Measurements from ENCODE around the gene TRAPPC10. TPM values are rescaled to one million over a fixed set of nuclear protein-coding genes. Genes with fewer than 3 reads are reported as not detected.
A peak's percentile ranks its signal among the peaks of the same experiment; 100 is the strongest.

TRAPPC10 gene
- total RNA-seq, 1 experiment from 2014 or later = 31.0 TPM

DNA sequence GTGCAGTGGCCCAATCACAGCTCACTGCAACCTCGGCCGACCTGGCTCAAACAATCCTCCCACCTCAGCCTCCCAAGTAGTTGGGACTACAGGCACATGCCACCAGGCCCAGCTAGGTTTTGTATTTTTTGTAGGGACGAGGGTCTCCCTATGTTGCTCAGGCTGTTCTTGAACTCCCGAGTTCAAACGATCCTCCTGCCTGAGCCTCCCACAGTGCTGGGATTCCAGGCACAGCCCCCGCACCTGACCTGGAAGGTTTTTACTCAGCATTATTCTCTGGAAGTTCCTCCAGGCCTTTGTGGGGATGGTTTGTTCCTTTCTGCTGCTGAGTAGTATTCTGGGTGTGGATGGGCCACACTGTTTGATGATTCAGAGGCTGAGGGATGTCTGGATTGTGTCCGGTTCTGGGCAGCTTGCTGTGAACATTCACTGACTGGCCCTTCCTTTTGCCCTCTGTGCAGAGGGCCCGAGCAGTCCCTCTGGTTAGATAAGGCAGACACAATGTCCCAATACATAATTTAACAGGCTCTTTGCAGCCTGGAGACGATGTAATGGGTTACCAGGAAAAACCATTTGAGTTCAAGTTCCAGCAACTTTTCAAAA, 6.0 kb upstream of the TRAPPC10 start:
- no peak for DNase-seq
- peaks cover 16% of the 10 kb centered on the region for H3K4me1 ChIP-seq
- H3K36me3 ChIP-seq = no peaks in the 10 kb centered on the region
- H3K4me3 ChIP-seq = no peak overlapping the region
- no peaks in the 10 kb centered on the region for H3K9me3 ChIP-seq (replicated peaks)
- H3K27me3 ChIP-seq = peaks cover 13% of the 10 kb centered on the region; the same call in 1 of the 2 replicates
- no peak overlapping the region for H3K27ac ChIP-seq

DNA sequence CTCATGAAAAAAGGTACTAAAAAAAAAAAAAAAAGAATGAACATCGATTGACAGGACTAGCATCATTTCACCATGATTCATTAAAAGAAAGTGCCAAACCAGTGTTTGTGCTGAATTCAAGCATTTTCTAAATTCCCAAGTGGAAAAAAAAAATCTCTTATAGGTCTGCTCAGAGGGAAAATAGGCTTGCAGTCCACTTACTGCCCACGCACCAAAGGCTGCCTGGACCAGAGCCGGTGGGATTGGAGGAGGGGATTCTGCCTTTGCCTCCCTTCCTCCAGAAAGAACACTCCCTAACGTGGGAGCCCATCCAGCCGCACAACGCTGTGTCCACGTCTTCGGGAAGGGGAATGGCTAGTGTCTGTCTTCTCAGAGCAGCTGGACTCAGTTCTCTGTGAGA, 5.5 kb upstream of the TRAPPC10 start:
- H3K27ac ChIP-seq = no peak overlapping the region
- no peaks in the 10 kb centered on the region for H3K9me3 ChIP-seq (replicated peaks)
- peaks cover 8% of the 10 kb centered on the region; the same call in 1 of the 2 replicates for H3K27me3 ChIP-seq
- no peak for DNase-seq
- no peaks in the 10 kb centered on the region for H3K36me3 ChIP-seq
- peaks cover 18% of the 10 kb centered on the region for H3K4me1 ChIP-seq
- H3K4me3 ChIP-seq = no peak overlapping the region

- Histone ChIP-seq H3K36me3 (peaks cover 2% of the 10 kb centered on the region; the same call in 1 of the 2 replicates), H3K4me3 (no peak overlapping the region), H3K9me3 (replicated peaks) (no peaks in the 10 kb centered on the region), H3K27me3 (no peaks in the 10 kb centered on the region), H3K27ac (no peak overlapping the region), H3K4me1 (peaks cover 24% of the 10 kb centered on the region)
- DNase-seq = peak; percentile 86 to 88
These were observed 1.7 kb upstream of the TRAPPC10 start for GRCh38 chr21:44010429-44010828.

DNA sequence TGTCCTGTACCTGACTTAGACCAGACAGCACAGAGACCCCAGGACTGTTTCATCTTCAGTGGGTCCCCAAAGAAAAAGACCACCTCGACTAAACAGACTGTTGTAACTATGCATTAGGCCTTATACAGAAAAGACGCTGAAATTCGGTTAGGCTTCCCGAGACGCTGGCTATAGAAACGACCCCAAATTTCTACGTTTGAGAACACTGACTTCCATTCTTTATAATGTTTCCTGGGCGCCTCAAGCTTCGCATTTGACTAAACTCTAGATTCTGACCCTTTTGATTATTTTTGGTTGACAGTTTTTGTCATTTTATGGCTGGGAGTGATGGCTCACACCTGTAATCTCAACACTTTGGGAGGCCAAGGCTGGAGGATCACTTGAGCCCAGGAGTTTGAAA, 986 bp upstream of the TRAPPC10 start:
- peak overlapping the region; percentile 89 for H3K4me3 ChIP-seq
- no peak for DNase-seq
- H3K27me3 ChIP-seq = no peaks in the 10 kb centered on the region
- peaks cover 2% of the 10 kb centered on the region; the same call in 1 of the 2 replicates for H3K36me3 ChIP-seq
- no peak overlapping the region; the same call in 1 of the 2 replicates for H3K27ac ChIP-seq
- H3K9me3 ChIP-seq (replicated peaks) = no peaks in the 10 kb centered on the region
- peaks cover 24% of the 10 kb centered on the region for H3K4me1 ChIP-seq

GRCh38 chr21:44012474-44013379, 618 bp downstream of the TRAPPC10 start:
- peaks cover 2% of the 10 kb centered on the region; the same call in 1 of the 2 replicates for H3K36me3 ChIP-seq
- H3K4me1 ChIP-seq = peaks cover 24% of the 10 kb centered on the region
- H3K4me3 ChIP-seq = peak overlapping the region; percentile 89
- peak; percentile 44 to 46 for DNase-seq
- H3K27ac ChIP-seq = peak overlapping the region; percentile 57
- H3K9me3 ChIP-seq (replicated peaks) = no peaks in the 10 kb centered on the region
- H3K27me3 ChIP-seq = no peaks in the 10 kb centered on the region

DNA sequence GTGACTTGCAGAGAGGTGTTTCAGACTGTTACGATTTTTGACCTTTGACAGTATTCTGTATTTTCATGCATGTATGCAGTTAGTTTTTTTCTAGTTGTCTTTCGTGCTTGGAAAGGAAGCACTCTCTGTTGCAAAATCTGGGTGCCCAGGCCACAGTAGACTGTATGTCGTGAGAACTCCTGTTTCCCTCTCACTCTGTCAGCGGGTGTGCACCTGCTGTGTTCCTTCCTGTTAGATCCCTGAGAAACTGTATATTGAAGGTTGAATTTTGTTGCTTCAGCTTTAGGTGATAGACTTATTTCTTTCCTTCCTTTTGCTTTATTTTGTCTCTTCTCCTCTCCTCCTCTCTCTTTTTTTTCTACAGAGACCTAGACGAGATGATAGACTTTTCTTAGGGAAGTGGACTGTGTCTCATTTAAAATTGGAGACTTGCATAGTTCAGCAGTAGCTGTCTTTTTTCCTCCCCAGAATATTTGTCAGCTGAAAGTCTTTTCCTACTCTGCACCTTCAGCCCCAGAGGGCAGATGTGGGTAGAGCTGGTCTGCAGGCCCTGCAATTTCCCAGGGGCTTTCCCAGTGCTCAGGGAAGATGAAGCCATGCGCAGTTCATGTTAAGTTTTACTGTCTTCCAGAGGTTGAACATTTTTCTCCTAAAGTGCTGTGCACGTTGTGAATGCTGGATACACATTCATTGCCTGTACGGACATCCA, 1.4 kb downstream of the TRAPPC10 start:
- Histone ChIP-seq H3K9me3 (replicated peaks) (no peaks in the 10 kb centered on the region), H3K4me3 (peak overlapping the region; percentile 89), H3K27me3 (no peaks in the 10 kb centered on the region), H3K27ac (no peak overlapping the region), H3K4me1 (peaks cover 24% of the 10 kb centered on the region), H3K36me3 (peaks cover 2% of the 10 kb centered on the region; the same call in 1 of the 2 replicates)
- peak in 1 of 2 experiments; percentile 41 for DNase-seq

GRCh38 chr21:44017601-44018000, 5.5 kb downstream of the TRAPPC10 start:
- H3K27me3 ChIP-seq = no peaks in the 10 kb centered on the region
- no peaks in the 10 kb centered on the region for H3K9me3 ChIP-seq (replicated peaks)
- H3K36me3 ChIP-seq = peaks cover 2% of the 10 kb centered on the region; the same call in 1 of the 2 replicates
- no peak overlapping the region for H3K27ac ChIP-seq
- H3K4me1 ChIP-seq = peaks cover 16% of the 10 kb centered on the region
- DNase-seq = no peak
- H3K4me3 ChIP-seq = no peak overlapping the region

GRCh38 chr21:44018127-44018526, 6.0 kb downstream of the TRAPPC10 start:
- Histone ChIP-seq H3K27me3 (no peaks in the 10 kb centered on the region), H3K27ac (no peak overlapping the region), H3K4me1 (peaks cover 15% of the 10 kb centered on the region), H3K9me3 (replicated peaks) (no peaks in the 10 kb centered on the region), H3K4me3 (no peak overlapping the region), H3K36me3 (peaks cover 2% of the 10 kb centered on the region; the same call in 1 of the 2 replicates)
- DNase-seq = no peak

DNA sequence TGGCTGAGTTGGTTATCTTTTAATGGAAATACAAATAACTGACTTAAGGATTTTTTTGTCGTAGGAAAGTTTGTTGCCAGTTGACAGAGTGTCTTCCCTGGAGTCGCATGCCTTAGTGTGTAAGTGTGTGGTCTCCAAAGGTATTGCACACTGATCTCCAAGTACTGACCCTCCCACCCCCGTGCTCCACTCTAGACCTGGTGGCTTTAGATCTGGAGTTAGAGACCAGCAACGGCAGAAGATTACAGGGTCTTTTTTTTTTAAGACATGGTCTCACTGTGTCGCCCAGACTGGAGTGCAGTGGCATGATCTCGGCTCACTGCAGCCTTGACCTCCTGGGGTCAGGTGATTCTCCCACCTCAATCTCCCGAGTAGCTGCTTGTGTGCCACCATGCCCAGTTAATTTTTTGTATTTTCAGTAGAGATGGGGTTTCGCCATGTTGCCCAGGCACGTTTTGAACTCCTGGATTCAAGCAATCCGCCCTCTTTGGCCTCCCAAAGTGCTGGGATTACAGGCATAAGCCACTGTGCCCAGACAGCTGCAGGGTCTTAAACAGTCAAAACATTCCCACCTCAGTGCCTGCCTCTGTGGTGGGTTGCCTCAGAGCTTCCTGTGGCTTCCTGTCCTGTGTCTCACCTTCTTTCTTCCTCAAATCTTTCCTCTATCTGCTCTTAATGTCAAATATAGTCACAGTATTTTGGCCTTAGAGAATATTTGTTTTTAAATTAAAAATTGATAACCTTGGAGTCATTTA, 6.9 kb downstream of the TRAPPC10 start:
- peak in 1 of 2 experiments; percentile 54 for DNase-seq
- no peak overlapping the region for H3K4me3 ChIP-seq
- H3K36me3 ChIP-seq = peaks cover 2% of the 10 kb centered on the region; the same call in 1 of the 2 replicates
- no peak overlapping the region for H3K27ac ChIP-seq
- H3K4me1 ChIP-seq = peaks cover 10% of the 10 kb centered on the region
- H3K9me3 ChIP-seq (replicated peaks) = no peaks in the 10 kb centered on the region
- no peaks in the 10 kb centered on the region for H3K27me3 ChIP-seq

- H3K4me1 ChIP-seq = peaks cover 10% of the 10 kb centered on the region
- H3K9me3 ChIP-seq (replicated peaks) = no peaks in the 10 kb centered on the region
- no peak overlapping the region for H3K27ac ChIP-seq
- peaks cover 2% of the 10 kb centered on the region; the same call in 1 of the 2 replicates for H3K36me3 ChIP-seq
- no peak for DNase-seq
- no peak overlapping the region for H3K4me3 ChIP-seq
- no peaks in the 10 kb centered on the region for H3K27me3 ChIP-seq
These were observed 7.5 kb downstream of the TRAPPC10 start for GRCh38 chr21:44019568-44019958.

DNA sequence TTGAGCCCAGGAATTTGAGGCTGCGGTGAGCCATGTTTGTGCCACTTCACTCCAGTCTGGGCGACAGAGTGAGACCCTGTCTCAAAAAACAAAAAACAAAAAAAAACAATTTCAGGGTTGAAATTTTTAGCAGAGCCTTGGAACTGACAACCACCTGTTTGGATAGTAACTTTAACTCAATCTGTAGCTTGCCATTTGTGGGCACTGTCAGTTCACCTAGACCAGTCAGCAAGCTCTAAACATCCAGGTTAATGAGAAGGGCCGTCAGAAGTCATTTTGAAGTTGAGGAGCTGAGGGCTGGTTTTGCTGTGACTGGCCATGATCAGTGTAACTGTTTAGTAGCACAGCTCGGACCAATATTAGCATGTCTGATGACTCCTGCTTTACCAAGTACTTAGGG, 8.4 kb downstream of the TRAPPC10 start:
- no peak overlapping the region for H3K27ac ChIP-seq
- no peak for DNase-seq
- H3K36me3 ChIP-seq = no peaks in the 10 kb centered on the region
- no peaks in the 10 kb centered on the region for H3K27me3 ChIP-seq
- peaks cover 10% of the 10 kb centered on the region for H3K4me1 ChIP-seq
- H3K9me3 ChIP-seq (replicated peaks) = no peaks in the 10 kb centered on the region
- no peak overlapping the region for H3K4me3 ChIP-seq

DNA sequence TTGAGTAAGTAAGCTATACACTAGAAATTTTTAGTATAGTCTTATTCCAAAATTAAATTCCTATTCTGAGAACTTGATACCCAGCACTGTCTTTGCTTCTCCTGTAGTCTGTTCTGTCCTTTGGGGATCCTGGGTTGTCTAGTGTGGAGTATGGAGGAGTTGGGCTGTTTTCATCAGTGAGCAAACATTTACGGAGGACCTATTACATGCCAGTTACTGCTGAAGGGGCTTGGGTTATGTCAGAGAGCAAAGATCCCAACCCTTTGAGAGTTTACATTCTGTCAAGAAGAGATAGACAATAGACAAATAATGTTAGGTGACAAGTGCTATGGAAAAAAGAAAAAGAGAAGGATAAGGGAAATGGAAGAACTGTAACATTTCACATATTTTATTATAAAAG, 9.0 kb downstream of the TRAPPC10 start:
- no peak overlapping the region for H3K4me3 ChIP-seq
- H3K9me3 ChIP-seq (replicated peaks) = no peaks in the 10 kb centered on the region
- H3K27ac ChIP-seq = no peak overlapping the region
- peaks cover 10% of the 10 kb centered on the region for H3K4me1 ChIP-seq
- DNase-seq = no peak
- no peaks in the 10 kb centered on the region for H3K36me3 ChIP-seq
- H3K27me3 ChIP-seq = no peaks in the 10 kb centered on the region

- H3K27me3 ChIP-seq = no peaks in the 10 kb centered on the region
- H3K4me1 ChIP-seq = peaks cover 5% of the 10 kb centered on the region
- no peak overlapping the region for H3K4me3 ChIP-seq
- H3K27ac ChIP-seq = no peak overlapping the region
- no peaks in the 10 kb centered on the region for H3K9me3 ChIP-seq (replicated peaks)
- H3K36me3 ChIP-seq = no peaks in the 10 kb centered on the region
- DNase-seq = no peak
These were observed 12.1 kb downstream of the TRAPPC10 start for GRCh38 chr21:44024257-44024656.

DNA sequence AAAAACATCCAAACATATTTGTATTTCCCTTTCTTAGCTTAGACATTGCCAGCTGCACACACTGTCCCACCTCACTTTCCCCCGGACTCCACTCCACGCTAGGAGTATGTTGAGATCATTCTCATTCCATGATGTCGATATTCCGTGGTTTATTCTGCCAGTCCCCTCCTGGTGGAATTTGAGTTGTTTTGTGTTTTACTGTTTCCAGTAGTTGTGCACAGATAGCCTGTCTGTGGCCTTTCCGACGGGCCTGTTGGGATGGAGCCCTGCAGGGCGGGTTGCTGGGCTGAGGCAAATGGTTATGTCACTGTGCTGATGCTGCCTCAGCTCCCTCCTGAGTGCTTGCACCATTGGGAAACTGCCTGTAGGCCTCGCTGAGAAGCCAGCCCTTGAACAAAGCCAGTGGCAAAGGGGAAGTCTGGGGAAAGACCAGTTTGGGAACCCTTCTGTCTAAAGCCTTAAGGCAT, 12.8 kb downstream of the TRAPPC10 start:
- DNase-seq = no peak
- Histone ChIP-seq H3K4me3 (no peak overlapping the region), H3K27ac (no peak overlapping the region), H3K4me1 (no peaks in the 10 kb centered on the region; the same call in 1 of the 2 replicates), H3K9me3 (replicated peaks) (no peaks in the 10 kb centered on the region), H3K36me3 (no peaks in the 10 kb centered on the region), H3K27me3 (no peaks in the 10 kb centered on the region)

Measured in SJCRH30 (cell line).